DND-41 (cell line): ENCODE results near the gene SLC36A2.

Source experiments
- CTCF ChIP-seq: IDR thresholded peaks from 2 replicates; pipeline ENCODE4 v1.5.1; 2012; ENCODE audit warnings: borderline replicate concordance, low read length, moderate library complexity, mild to moderate bottlenecking; ENCODE audit not compliant: poor library complexity, severe bottlenecking; ENCODE audit errors: extremely low read depth
- EZH2 ChIP-seq: IDR thresholded peaks from 3 replicates; pipeline ENCODE4 v1.6.1; 2012; ENCODE audit warnings: borderline replicate concordance, low read depth, mild to moderate bottlenecking, moderate library complexity, low read length, inconsistent platforms; ENCODE audit not compliant: severe bottlenecking

DNA sequence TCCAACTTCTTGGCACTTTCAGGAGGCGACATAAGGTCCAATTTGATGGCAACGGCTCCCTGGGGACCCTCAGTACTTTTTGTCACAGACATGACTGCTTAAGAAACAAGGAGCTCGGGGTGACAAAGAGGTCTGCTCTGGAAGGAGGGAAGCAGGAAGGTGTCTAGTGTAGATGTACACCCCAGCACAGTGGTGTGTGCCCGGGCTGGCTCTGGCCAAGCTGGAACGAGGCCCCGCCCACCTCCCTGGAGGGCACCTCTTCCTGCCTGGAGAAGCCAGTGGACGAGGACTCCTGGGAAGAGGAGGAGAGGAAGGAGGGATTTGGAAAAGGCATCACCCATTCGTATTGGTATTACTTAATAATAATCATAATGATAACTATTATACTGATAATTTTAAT lies at the start of gene SLC36A2:
- TF ChIP-seq CTCF: no peak
- no peak for TF ChIP-seq EZH2
